Peyer's patch (tissue), 4 donors: ENCODE data around the gene YEATS2.

Experiments used
- POLR2A ChIP-seq, 2 donors: fragments of 450-650 bp; IDR thresholded peaks; one replicate each; pipeline ENCODE4 v1.5.1; 2017; ENCODE audit warnings: antibody characterized with exemption in 2 of 2, mild to moderate bottlenecking in 2 of 2, moderate library complexity in 2 of 2
- TF ChIP-seq, protein P1 (sequence below), 6 experiments: fragments of 450-650 bp in 4 of 6; fragments of 200-600 bp in 2 of 6; sonication (generic) in 1 of 6; IDR thresholded peaks; one replicate each; pipeline ENCODE4 v1.5.1; 2017 to 2019; ENCODE audit warnings: antibody characterized with exemption in 6 of 6, mild to moderate bottlenecking in 3 of 6, moderate library complexity in 1 of 6

GRCh38 chr3:183814240-183814639, 116.6 kb downstream of the YEATS2 start:
- TF ChIP-seq, protein P1, sequence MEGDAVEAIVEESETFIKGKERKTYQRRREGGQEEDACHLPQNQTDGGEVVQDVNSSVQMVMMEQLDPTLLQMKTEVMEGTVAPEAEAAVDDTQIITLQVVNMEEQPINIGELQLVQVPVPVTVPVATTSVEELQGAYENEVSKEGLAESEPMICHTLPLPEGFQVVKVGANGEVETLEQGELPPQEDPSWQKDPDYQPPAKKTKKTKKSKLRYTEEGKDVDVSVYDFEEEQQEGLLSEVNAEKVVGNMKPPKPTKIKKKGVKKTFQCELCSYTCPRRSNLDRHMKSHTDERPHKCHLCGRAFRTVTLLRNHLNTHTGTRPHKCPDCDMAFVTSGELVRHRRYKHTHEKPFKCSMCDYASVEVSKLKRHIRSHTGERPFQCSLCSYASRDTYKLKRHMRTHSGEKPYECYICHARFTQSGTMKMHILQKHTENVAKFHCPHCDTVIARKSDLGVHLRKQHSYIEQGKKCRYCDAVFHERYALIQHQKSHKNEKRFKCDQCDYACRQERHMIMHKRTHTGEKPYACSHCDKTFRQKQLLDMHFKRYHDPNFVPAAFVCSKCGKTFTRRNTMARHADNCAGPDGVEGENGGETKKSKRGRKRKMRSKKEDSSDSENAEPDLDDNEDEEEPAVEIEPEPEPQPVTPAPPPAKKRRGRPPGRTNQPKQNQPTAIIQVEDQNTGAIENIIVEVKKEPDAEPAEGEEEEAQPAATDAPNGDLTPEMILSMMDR (IDR thresholded peaks at IDR 0.05), result no peak
- TF ChIP-seq POLR2A (IDR thresholded peaks at IDR 0.05), result no peak
